HCT116 (cell line): ENCODE measurements around the gene PCDHGA9. TPM values are rescaled to one million over a fixed set of nuclear protein-coding genes. Genes with fewer than 3 reads are reported as not detected.

Experiments used
- ATAC-seq: fragments of 200-7000 bp; cut with Tn5 transposase; 2 replicates; pipeline ENCODE4 v1.9.1; 2020; ENCODE audit warnings: mild to moderate bottlenecking, moderate library complexity
- BruUV-seq: library from RNA; stranded (reverse); fragments of 400-500 nt; replicated peaks from 2 replicates; lab custom pipeline; 2021; lab: Mats Ljungman, UMichigan
- CTCF ChIA-PET: fragments of 300-600 bp; sonication (Branson Sonifier 250); formaldehyde crosslinking; loops from one replicate; lab custom pipeline; 2021; ENCODE audit warnings: antibody characterized with exemption; lab: Charles Lee
- POLR2A ChIA-PET: fragments of 300-600, 350-600 bp; sonication (Branson Sonifier 250); formaldehyde crosslinking; loops from one replicate; lab custom pipeline; 2021; ENCODE audit warnings: antibody characterized with exemption; lab: Charles Lee
- RAD21 ChIA-PET, 2 experiments: fragments of 300-600 bp; sonication (Branson Sonifier 250); formaldehyde crosslinking; loops; one replicate each; lab custom pipeline; 2023; ENCODE audit warnings: low total read pairs in 2 of 2; ENCODE audit not compliant: uncharacterized antibody in 2 of 2, unreplicated experiment in 2 of 2, low non-redundant PET in 1 of 2; lab: Charles Lee
- DNase-seq: peaks from one replicate; pipeline ENCODE4 v3.0.0-alpha.2; 2010; ENCODE audit warnings: low read depth, low spot score
- H2AFZ ChIP-seq: fragments of 200-600 bp; shearing (Covaris generic), sonication (generic); 2 replicates; pipeline ENCODE4 v1.6.1; 2017; ENCODE audit warnings: low read depth, mixed run types, mixed read lengths, antibody characterized with exemption, low read length; ENCODE audit not compliant: poor library complexity, severe bottlenecking
- H3K27ac ChIP-seq: 2 replicates; pipeline ENCODE4 v1.5.1; 2012; ENCODE audit warnings: low read depth, low read length
- H3K27me3 ChIP-seq: fragments of 200-600 bp; sonication (generic); 2 replicates; pipeline ENCODE4 v1.6.1; 2016; ENCODE audit warnings: mixed run types, low read length, mixed read lengths; ENCODE audit not compliant: insufficient read depth
- H3K36me3 ChIP-seq, 2 experiments: fragments of 200-500 bp in 1 of 2; fragments of 200-600 bp in 1 of 2; sonication (Bioruptor generic) in 1 of 2; sonication (generic) in 1 of 2; 2 replicates each; pipeline versions ENCODE4 v1.5.1 to v1.6.1; 2014 to 2016; ENCODE audit warnings: low read length in 2 of 2, inconsistent platforms in 1 of 2, mixed read lengths in 1 of 2, mixed run types in 1 of 2; ENCODE audit not compliant: insufficient read depth in 2 of 2, control insufficient read depth in 1 of 2
- H3K4me1 ChIP-seq, 2 experiments: fragments of 200-600 bp in 1 of 2; sonication (generic) in 1 of 2; 2 replicates each; pipeline versions ENCODE4 v1.5.1 to v1.6.1; 2012 to 2017; ENCODE audit warnings: low read length in 2 of 2, inconsistent platforms in 1 of 2, mild to moderate bottlenecking in 1 of 2, mixed read lengths in 1 of 2, mixed run types in 1 of 2, moderate library complexity in 1 of 2; ENCODE audit not compliant: insufficient read depth in 2 of 2, control insufficient read depth in 1 of 2
- H3K4me2 ChIP-seq: fragments of 200-600 bp; sonication (generic); 2 replicates; pipeline ENCODE4 v1.6.1; 2017; ENCODE audit warnings: mixed run types, low read length, mixed read lengths
- H3K4me3 ChIP-seq, 2 experiments: fragments of 200-600 bp in 1 of 2; sonication (generic) in 1 of 2; replicated peaks in 1 of 2; 2 replicates each; pipeline ENCODE4 v1.5.1; 2011 to 2016; ENCODE audit warnings: low read length in 2 of 2, control low read depth in 1 of 2, low read depth in 1 of 2, mild to moderate bottlenecking in 1 of 2, mixed read lengths in 1 of 2, mixed run types in 1 of 2
- H3K79me2 ChIP-seq: fragments of 200-600 bp; sonication (generic); 2 replicates; pipeline ENCODE4 v1.6.1; 2017; ENCODE audit warnings: mild to moderate bottlenecking, mixed run types, low read length, moderate library complexity, mixed read lengths; ENCODE audit not compliant: insufficient read depth
- H3K9ac ChIP-seq: fragments of 200-600 bp; sonication (generic); 2 replicates; pipeline ENCODE4 v1.6.1; 2016; ENCODE audit warnings: low read length, mixed read lengths
- H3K9me2 ChIP-seq: fragments of 200-600 bp; sonication (generic), shearing (Covaris generic); 2 replicates; pipeline ENCODE4 v1.6.1; 2017; ENCODE audit warnings: mixed run types, mild to moderate bottlenecking, moderate library complexity; ENCODE audit not compliant: insufficient read depth
- H3K9me3 ChIP-seq, 2 experiments: fragments of 200-500 bp in 1 of 2; fragments of 200-600 bp in 1 of 2; sonication (Bioruptor generic) in 1 of 2; sonication (generic) in 1 of 2; 2 replicates each; pipeline ENCODE4 v1.6.1; 2014 to 2017; ENCODE audit warnings: low read length in 2 of 2, mixed read lengths in 2 of 2, inconsistent platforms in 1 of 2, low read depth in 1 of 2, mild to moderate bottlenecking in 1 of 2, mixed run types in 1 of 2, moderate library complexity in 1 of 2; ENCODE audit not compliant: control insufficient read depth in 1 of 2, insufficient read depth in 1 of 2
- H4K20me1 ChIP-seq: fragments of 200-600 bp; sonication (generic), shearing (Covaris generic); 2 replicates; pipeline ENCODE4 v1.6.1; 2017; ENCODE audit warnings: mixed run types, mild to moderate bottlenecking, moderate library complexity; ENCODE audit not compliant: insufficient read depth
- CBX3 ChIP-seq: IDR thresholded peaks from 2 replicates; pipeline ENCODE4 v1.6.1; 2012; ENCODE audit warnings: low read depth
- JUND ChIP-seq: IDR thresholded peaks from 2 replicates; pipeline ENCODE4 v1.6.1; 2012
- RAD21 ChIP-seq: IDR thresholded peaks from 2 replicates; pipeline ENCODE4 v1.6.1; 2012; ENCODE audit warnings: low read depth, mild to moderate bottlenecking
- SP1 ChIP-seq: IDR thresholded peaks from 2 replicates; pipeline ENCODE4 v1.6.1; 2012; ENCODE audit warnings: low read depth
- TCF7L2 ChIP-seq: IDR thresholded peaks from 2 replicates; pipeline ENCODE4 v1.7.0; 2011; ENCODE audit warnings: borderline replicate concordance, inconsistent platforms; ENCODE audit not compliant: insufficient read depth, insufficient read length; ENCODE audit errors: extremely low read depth
- YY1 ChIP-seq: IDR thresholded peaks from 2 replicates; pipeline ENCODE4 v1.6.1; 2011; ENCODE audit warnings: low read length, low read depth, moderate library complexity, mild to moderate bottlenecking; ENCODE audit not compliant: insufficient replicate concordance; ENCODE audit errors: extremely low read depth
- intact Hi-C: fragments of 100-400 bp; cut with micrococcal nuclease; formaldehyde crosslinking; loops from 2 replicates; pipeline ENCODE4 v1.10.0; 2022
- total RNA-seq: library from RNA; stranded (reverse); gene quantifications from one replicate; pipeline ENCODE4 v1.2.1, GENCODE V29; 2021; ENCODE audit not compliant: unreplicated experiment
- TF ChIP-seq, protein P1 (sequence below): IDR thresholded peaks from 2 replicates; pipeline ENCODE4 v1.6.1; 2011; ENCODE audit warnings: mild to moderate bottlenecking, low read length, moderate library complexity; ENCODE audit not compliant: insufficient replicate concordance; ENCODE audit errors: extremely low read depth
- TF ChIP-seq, protein P2 (sequence below), 3 experiments: fragments of 200-600 bp in 1 of 3; sonication (generic) in 1 of 3; IDR thresholded peaks in 2 of 3; conservative IDR thresholded peaks in 1 of 3; 2 replicates each; pipeline ENCODE4 v1.5.1; 2012 to 2017; ENCODE audit warnings: low read depth in 2 of 3, low read length in 2 of 3, antibody characterized with exemption in 1 of 3, borderline replicate concordance in 1 of 3, control low read depth in 1 of 3, mild to moderate bottlenecking in 1 of 3, mixed read lengths in 1 of 3, mixed run types in 1 of 3, moderate library complexity in 1 of 3; ENCODE audit not compliant: insufficient read depth in 1 of 3
- TF ChIP-seq, protein P3 (sequence below): IDR thresholded peaks from 2 replicates; pipeline ENCODE4 v1.6.1; 2012

Gene PCDHGA9
- total RNA-seq, 1 experiment from 2014 or later: 0.34 TPM

DNA sequence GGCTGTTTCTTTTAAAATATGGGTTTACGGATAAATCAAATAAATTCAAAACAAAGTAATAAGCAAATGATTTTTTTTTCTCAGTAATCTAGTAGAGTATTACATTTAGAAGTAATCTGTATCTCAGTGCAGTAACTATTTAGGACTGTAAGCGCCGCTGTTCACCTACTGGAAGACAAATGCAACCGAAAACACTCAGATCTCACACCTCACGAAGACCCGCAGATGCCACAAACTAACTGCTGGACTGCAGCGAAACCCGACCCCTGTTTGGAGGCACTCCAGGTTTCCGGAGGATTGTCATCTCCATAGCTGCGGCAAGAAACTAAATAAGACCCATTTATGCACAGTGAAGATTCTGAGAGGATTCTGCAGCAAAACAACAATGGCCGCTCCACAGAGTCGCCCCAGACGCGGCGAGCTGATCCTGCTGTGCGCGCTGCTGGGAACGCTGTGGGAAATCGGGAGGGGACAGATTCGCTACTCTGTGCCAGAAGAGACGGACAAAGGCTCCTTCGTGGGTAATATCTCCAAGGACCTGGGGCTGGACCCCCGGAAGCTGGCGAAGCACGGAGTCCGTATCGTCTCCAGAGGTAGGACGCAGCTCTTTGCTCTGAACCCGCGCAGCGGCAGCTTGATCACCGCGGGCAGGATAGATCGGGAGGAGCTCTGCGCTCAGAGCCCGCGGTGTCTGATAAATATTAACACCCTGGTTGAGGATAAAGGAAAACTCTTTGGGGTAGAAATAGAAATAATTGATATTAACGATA lies 10.0 kb upstream of the PCDHGA9 start, which contains the start of gene PCDHGA8:
TSS of gene PCDHGA8 (plus strand) at position 205 of the 770 bp plus-strand sequence. CDS start at position 386, 181 bp downstream.
- Histone ChIP-seq H3K4me1 (no peaks in the 10 kb centered on the region), H3K9me2 (no peaks in the 10 kb centered on the region), H3K36me3 (no peaks in the 10 kb centered on the region), H2AFZ (no peak within 1 kb of the TSS), H3K79me2 (no peaks in the 10 kb centered on the region), H4K20me1 (no peaks in the 10 kb centered on the region), H3K4me2 (no peak within 1 kb of the TSS), H3K9ac (no peak within 1 kb of the TSS), H3K4me3 (no peak within 1 kb of the TSS), H3K27me3 (no peaks in the 10 kb centered on the region), H3K27ac (no peak within 1 kb of the TSS), H3K9me3 (no peaks in the 10 kb centered on the region)
- DNase-seq: peak; percentile 21
- TF ChIP-seq TCF7L2 (no peak), CBX3 (no peak), RAD21 (peak; percentile 57), JUND (no peak), YY1 (no peak), SP1 (no peak)
- TF ChIP-seq, protein P1, sequence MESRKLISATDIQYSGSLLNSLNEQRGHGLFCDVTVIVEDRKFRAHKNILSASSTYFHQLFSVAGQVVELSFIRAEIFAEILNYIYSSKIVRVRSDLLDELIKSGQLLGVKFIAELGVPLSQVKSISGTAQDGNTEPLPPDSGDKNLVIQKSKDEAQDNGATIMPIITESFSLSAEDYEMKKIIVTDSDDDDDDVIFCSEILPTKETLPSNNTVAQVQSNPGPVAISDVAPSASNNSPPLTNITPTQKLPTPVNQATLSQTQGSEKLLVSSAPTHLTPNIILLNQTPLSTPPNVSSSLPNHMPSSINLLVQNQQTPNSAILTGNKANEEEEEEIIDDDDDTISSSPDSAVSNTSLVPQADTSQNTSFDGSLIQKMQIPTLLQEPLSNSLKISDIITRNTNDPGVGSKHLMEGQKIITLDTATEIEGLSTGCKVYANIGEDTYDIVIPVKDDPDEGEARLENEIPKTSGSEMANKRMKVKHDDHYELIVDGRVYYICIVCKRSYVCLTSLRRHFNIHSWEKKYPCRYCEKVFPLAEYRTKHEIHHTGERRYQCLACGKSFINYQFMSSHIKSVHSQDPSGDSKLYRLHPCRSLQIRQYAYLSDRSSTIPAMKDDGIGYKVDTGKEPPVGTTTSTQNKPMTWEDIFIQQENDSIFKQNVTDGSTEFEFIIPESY: no peak
- TF ChIP-seq, protein P2, sequence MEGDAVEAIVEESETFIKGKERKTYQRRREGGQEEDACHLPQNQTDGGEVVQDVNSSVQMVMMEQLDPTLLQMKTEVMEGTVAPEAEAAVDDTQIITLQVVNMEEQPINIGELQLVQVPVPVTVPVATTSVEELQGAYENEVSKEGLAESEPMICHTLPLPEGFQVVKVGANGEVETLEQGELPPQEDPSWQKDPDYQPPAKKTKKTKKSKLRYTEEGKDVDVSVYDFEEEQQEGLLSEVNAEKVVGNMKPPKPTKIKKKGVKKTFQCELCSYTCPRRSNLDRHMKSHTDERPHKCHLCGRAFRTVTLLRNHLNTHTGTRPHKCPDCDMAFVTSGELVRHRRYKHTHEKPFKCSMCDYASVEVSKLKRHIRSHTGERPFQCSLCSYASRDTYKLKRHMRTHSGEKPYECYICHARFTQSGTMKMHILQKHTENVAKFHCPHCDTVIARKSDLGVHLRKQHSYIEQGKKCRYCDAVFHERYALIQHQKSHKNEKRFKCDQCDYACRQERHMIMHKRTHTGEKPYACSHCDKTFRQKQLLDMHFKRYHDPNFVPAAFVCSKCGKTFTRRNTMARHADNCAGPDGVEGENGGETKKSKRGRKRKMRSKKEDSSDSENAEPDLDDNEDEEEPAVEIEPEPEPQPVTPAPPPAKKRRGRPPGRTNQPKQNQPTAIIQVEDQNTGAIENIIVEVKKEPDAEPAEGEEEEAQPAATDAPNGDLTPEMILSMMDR (IDR thresholded peaks at IDR 0.05 in 2 of 3, conservative IDR thresholded peaks at IDR 0.05 in 1 of 3; ENCODE audit: borderline replicate concordance in 1 of 3, insufficient read depth in 1 of 3, low read depth in 2 of 3, low read length in 2 of 3): peak; percentile 33 to 53 (median 52); a peak in 4 of 6 replicates
- TF ChIP-seq, protein P3, sequence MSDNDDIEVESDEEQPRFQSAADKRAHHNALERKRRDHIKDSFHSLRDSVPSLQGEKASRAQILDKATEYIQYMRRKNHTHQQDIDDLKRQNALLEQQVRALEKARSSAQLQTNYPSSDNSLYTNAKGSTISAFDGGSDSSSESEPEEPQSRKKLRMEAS: peak; percentile 81
- RAD21 ChIA-PET: no interaction called here
- CTCF ChIA-PET: interaction anchor here (1.0 to 1.3 kb wide), 2 partner anchors 165 to 172 kb away, joined by 3 read pairs; no protein-coding TSS in a partner anchor
- ATAC-seq: peak; percentile 70
- intact Hi-C loops: no loop called here
- POLR2A ChIA-PET: no interaction called here
- BruUV-seq: no TSS peak
